Stimulated activated naive CD4-positive, alpha-beta T cell (primary cell): ENCODE results near the gene RHO.

Source experiments
- DNase-seq, 6 experiments: peaks; one replicate each; lab custom pipeline; 2025; lab: John Stamatoyannopoulos, UW

The RHO gene

GRCh38 chr3:129560911-129561594 lies 32.6 kb downstream of the RHO start:
- no peak for DNase-seq

GRCh38 chr3:129561619-129562248 lies 33.3 kb downstream of the RHO start:
- DNase-seq: no peak

- DNase-seq: no peak
These were observed 34.4 kb downstream of the RHO start for GRCh38 chr3:129562803-129563202.

- no peak for DNase-seq
These were observed 34.9 kb downstream of the RHO start for GRCh38 chr3:129563332-129563731.

GRCh38 chr3:129563850-129564535 lies 35.6 kb downstream of the RHO start:
- no peak for DNase-seq

GRCh38 chr3:129564981-129565644 lies 36.7 kb downstream of the RHO start:
- no peak for DNase-seq

GRCh38 chr3:129565902-129566301 lies 37.5 kb downstream of the RHO start:
- no peak for DNase-seq

GRCh38 chr3:129567176-129567705 lies 38.8 kb downstream of the RHO start:
- DNase-seq: no peak

- no peak for DNase-seq
These were observed 39.5 kb downstream of the RHO start for GRCh38 chr3:129567939-129568338.

- no peak for DNase-seq
These were observed 41.4 kb downstream of the RHO start for GRCh38 chr3:129569856-129570255.

GRCh38 chr3:129571605-129572547 lies 43.4 kb downstream of the RHO start:
- no peak for DNase-seq

- DNase-seq: no peak
These were observed 44.2 kb downstream of the RHO start for GRCh38 chr3:129572603-129573002.

GRCh38 chr3:129573493-129573892 lies 45.1 kb downstream of the RHO start:
- no peak for DNase-seq

GRCh38 chr3:129574206-129574605 lies 45.8 kb downstream of the RHO start:
- DNase-seq: no peak

- DNase-seq: no peak
These were observed 47.0 kb downstream of the RHO start for GRCh38 chr3:129575233-129575996.

GRCh38 chr3:129575997-129576384 lies 47.6 kb downstream of the RHO start:
- no peak for DNase-seq

GRCh38 chr3:129576514-129577352 lies 48.3 kb downstream of the RHO start:
- peak; percentile 8 to 73 (median 43) for DNase-seq

GRCh38 chr3:129577366-129577765 lies 48.9 kb downstream of the RHO start:
- no peak for DNase-seq

- peak in 1 of 6 experiments; percentile 6 for DNase-seq
These were observed 49.7 kb downstream of the RHO start for GRCh38 chr3:129577925-129578786.
